Measurements from ENCODE around the gene ZNF793.

ZNF793 gene
- 4.0 to 12.5 (median 7.5) reads per million in 3 experiments for total RNA-seq

DNA sequence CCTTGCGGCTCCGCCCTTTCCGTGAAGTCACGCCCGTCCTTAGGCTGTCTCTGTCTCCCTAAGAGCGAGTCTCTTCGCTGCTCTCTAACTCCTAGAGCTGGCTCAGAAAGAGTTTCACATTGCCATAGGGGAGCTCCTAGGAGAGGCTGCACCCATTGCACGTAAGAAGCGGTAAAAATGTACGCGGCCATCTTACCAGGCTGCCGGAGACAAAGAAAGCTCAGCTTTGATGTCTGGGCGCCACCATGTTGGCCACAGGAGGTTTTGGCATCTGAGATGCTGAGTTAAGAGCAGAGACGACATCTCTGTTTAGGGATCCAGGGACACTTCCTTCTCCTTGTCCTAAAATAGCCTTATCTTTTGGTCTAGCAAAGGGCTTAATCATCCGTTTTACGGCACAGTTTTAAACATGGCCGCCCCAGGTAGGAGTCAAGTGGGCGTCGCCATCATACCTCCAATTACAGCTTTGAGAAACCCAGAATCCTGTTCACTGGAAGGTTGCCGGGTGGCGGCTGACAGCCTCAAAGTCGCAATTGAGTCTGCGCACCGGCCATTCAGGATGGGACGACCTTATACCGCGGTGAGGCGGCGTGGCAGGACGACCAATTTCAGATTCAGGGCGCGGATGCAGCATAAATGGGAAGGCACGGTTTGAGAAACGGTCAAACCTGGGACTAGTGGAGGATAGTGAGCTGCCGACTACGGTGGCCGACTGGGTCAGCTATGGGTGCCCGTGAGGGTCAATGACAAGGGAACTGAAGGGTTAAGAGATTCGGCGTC lies at the start of gene ZNF793:
ZNF793 (plus strand) TSS at position 553 of the 780 bp plus-strand sequence. CDS start 16,501 bp downstream, outside the sequence.
- peak; percentile 85 for DNase-seq

GRCh38 chr19:37466277-37466797 lies 40.4 kb upstream of the ZNF793 start:
- DNase-seq, result no peak

DNA sequence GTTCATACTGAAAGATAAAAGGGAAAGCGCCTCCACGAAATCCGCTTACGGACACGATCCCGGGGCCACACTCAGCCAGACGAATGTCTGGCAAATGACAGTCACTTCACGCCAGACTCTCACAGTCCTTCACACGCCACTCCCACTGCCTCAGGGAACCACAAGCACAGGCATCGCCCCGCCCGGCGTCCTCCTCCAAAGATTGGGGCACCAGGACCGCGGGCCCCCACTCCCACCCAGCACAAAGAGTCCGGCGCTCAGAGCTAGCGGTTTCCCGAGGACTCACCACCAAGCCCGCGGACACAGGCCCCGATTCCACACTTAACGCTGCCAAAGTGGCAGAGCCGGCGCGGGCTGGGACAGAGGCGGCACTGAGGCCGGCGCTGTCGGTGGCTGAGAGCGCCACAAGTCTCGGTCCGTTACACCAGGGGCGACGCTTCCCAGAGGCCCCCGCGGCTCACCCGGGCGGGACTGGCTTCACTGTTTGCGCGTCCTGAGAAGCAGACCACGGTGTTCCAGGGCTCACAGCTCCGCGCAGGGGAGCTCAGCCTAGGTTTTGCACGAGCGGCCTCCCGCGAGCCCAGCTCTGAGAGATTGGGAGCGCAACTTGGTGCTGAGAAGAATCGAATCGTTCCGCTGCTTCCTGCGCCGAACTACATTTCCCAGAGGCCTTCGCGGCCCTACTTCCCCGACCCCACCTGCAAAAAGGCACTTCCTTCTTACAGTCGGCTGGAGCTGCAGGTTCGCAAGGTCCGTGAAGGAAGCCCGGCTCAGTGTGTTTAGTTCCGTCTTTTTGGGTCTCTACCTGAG lies 39.7 kb upstream of the ZNF793 start, which contains the start of gene ZNF569:
ZNF569 (minus strand) TSS at position 647 of the 810 bp plus-strand sequence. CDS start 22,523 bp downstream, outside the sequence.
- DNase-seq, result peak; percentile 91

- no peak for DNase-seq
These were observed 39.1 kb upstream of the ZNF793 start for GRCh38 chr19:37467608-37468090.

GRCh38 chr19:37468961-37469777 lies 37.6 kb upstream of the ZNF793 start, which contains the start of gene ZNF570:
Gene ZNF570 (plus strand): TSS chr19:37469356. CDS start chr19:37470355, 999 bp downstream.
- DNase-seq, result peak; percentile 87

DNA sequence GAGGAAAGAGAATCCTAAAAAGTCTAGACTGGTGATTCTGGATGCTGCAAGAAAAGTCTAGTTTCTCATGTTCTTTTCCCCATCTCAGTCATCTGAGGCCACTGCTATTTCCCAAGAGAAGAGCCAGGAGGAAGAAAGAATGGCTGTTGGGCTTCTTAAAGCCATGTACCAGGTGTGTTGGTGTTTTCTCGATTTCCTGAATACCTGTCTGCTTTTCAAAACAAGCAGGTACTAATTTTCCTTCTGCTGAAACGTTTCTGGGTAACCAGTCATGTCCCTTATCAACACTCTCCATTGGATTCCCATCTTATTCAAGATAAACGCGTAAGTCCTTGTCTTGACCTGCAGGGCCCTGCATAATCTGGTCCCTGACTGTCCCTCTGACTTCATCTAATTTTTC lies 36.5 kb upstream of the ZNF793 start:
- DNase-seq, result no peak

- no peak for DNase-seq
These were observed 34.6 kb upstream of the ZNF793 start for GRCh38 chr19:37472165-37472564.

DNA sequence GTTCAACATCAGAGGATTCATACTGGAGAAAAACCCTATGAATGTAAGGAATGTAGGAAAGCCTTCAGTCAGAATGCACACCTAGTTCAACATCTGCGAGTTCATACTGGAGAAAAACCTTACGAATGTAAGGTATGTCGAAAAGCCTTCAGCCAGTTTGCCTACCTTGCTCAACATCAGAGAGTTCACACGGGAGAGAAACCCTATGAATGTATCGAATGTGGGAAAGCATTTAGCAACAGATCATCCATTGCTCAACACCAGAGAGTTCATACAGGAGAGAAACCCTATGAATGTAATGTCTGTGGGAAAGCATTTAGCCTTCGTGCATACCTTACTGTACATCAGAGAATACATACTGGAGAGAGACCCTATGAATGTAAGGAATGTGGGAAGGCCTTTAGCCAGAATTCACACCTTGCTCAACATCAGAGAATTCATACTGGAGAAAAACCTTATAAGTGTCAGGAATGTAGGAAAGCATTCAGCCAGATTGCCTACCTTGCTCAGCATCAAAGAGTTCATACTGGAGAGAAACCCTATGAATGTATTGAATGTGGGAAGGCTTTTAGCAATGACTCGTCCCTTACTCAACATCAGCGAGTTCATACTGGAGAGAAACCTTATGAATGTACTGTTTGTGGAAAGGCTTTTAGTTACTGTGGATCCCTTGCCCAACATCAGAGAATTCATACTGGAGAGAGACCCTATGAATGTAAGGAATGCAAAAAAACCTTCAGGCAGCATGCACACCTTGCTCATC lies 22.2 kb upstream of the ZNF793 start:
- DNase-seq, result no peak

- no peak for DNase-seq
These were observed 14.5 kb upstream of the ZNF793 start for GRCh38 chr19:37492213-37492612.

GRCh38 chr19:37505958-37506386 lies 767 bp upstream of the ZNF793 start:
- no peak for DNase-seq

- no peak for DNase-seq
These were observed 377 bp downstream of the ZNF793 start for GRCh38 chr19:37507167-37507464.

- no peak for DNase-seq
These were observed 4.4 kb downstream of the ZNF793 start for GRCh38 chr19:37511186-37511585.

- no peak for DNase-seq
These were observed 5.1 kb downstream of the ZNF793 start for GRCh38 chr19:37511821-37512220.

- no peak for DNase-seq
These were observed 6.7 kb downstream of the ZNF793 start for GRCh38 chr19:37513397-37513796.

DNA sequence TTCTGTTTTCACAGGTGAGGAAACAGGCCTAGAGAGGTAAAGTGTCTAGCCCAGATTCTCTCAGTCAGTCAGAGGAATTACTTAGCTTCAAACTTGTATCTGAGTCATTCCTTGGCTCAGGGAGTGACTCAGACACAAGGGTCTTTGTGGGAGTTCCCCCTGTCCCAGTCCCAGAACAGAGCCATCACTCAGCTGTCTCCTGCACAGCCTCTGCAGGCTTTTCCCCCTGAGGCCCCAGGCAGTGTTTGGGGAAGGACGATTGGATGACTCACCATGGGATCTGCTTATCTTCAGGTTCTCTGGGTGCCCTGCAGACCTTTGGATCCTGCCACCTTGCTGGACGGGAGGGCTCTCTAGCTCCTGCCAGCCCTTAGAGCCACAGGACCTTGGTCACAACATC lies 13.2 kb downstream of the ZNF793 start:
- no peak for DNase-seq

GRCh38 chr19:37537391-37537947 lies 30.7 kb downstream of the ZNF793 start:
- DNase-seq, result no peak

DNA sequence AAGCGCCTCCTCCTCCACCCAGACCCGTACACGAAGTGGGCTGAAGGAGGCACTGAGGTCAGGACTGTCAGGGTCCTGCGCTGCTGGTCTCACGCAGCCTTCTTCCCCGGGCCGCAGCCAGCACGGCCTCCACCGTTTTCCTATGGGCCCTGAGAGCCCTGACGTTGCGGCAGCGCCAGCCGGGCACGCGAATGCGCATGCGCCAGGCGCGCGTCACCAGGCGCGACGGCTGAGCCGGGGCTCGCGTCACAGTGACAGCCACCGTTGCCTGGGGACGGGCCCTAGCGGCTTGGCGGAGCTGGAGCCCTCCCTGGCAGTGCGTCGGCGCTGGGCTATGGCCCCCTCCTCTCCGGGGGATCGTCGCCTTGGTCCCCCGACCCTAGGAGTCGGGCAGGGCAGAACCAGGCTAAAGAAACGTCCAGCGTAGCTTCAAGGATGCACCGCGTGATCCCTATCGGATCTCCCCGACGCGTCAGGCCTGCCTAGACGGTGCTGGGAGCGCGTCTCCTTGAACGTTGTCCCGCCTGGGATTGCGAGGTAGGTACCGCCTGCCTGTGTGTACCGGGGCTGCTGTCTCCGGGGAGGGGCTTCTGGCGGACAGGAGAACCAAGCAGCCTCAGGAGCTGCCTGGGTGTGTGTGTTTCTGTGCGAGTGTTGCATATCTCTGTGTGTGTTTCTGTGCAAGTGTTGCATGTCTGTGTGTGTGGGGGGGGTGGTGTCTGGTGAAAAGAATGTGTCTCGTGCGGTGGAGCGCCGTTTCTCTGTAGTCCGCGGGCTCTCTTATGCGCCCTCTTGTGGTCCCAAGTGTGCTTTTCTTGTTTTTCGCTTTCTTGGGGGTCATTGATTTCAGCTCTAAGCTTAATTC lies 44.6 kb downstream of the ZNF793 start:
- DNase-seq, result peak; percentile 73

GRCh38 chr19:37563518-37563917 lies 56.8 kb downstream of the ZNF793 start:
- DNase-seq, result no peak

GRCh38 chr19:37564624-37565369 lies 58.1 kb downstream of the ZNF793 start:
- DNase-seq, result no peak

- DNase-seq, result no peak
These were observed 58.6 kb downstream of the ZNF793 start for GRCh38 chr19:37565370-37565669.

Data from central memory CD4-positive, alpha-beta T cell (primary cell).